Natural killer cell (primary cell): Measurements from ENCODE around the gene TANC1. TPM values are rescaled to one million over a fixed set of nuclear protein-coding genes. Genes with fewer than 3 reads are reported as not detected.

Experiments used
- ATAC-seq, 3 donors: fragments of 150-1000 bp in 2 of 3; fragments of 200-7000 bp in 1 of 3; cut with Tn5 transposase; 1 replicate in 1 of 3; 2 replicates in 2 of 3; pipeline ENCODE4 v1.10.0; 2021; ENCODE audit warnings: mild to moderate bottlenecking in 2 of 3, moderate library complexity in 2 of 3
- DNase-seq, 2 donors: peaks; one replicate each; pipeline versions ENCODE4 v3.0.0 to v3.0.0-alpha.2; 2013 to 2021; ENCODE audit warnings: mixed read lengths in 1 of 2
- H3K27ac ChIP-seq: one replicate; pipeline ENCODE4 v1.5.1; 2013; ENCODE audit warnings: mild to moderate bottlenecking, low read length
- H3K27me3 ChIP-seq: one replicate; pipeline ENCODE4 v1.6.1; 2013; ENCODE audit warnings: low read length; ENCODE audit not compliant: control insufficient read depth, insufficient read depth
- H3K36me3 ChIP-seq: one replicate; pipeline ENCODE4 v1.6.1; 2013; ENCODE audit warnings: low read length; ENCODE audit not compliant: control insufficient read depth, insufficient read depth
- H3K4me1 ChIP-seq: one replicate; pipeline ENCODE4 v1.6.1; 2013; ENCODE audit warnings: low read length; ENCODE audit not compliant: control insufficient read depth, insufficient read depth
- H3K4me3 ChIP-seq: one replicate; pipeline ENCODE4 v1.5.1; 2013; ENCODE audit warnings: low read length
- H3K9me3 ChIP-seq: one replicate; pipeline ENCODE4 v1.6.1; 2013; ENCODE audit warnings: low read length; ENCODE audit not compliant: control insufficient read depth, insufficient read depth
- H3K27ac Mint-ChIP-seq, 2 donors: one replicate each; pipeline ENCODE4 v1.8.0; 2022; ENCODE audit warnings: mild to moderate bottlenecking in 2 of 2, mixed read lengths in 2 of 2, moderate library complexity in 1 of 2
- H3K27me3 Mint-ChIP-seq, 2 donors: one replicate each; pipeline ENCODE4 v1.8.0; 2022; ENCODE audit warnings: low read depth in 2 of 2, mixed read lengths in 2 of 2
- H3K36me3 Mint-ChIP-seq: one replicate; pipeline ENCODE4 v1.8.0; 2022; ENCODE audit warnings: mixed read lengths
- H3K4me1 Mint-ChIP-seq, 2 donors: one replicate each; pipeline ENCODE4 v1.8.0; 2022; ENCODE audit warnings: mixed read lengths in 2 of 2
- H3K4me3 Mint-ChIP-seq: one replicate; pipeline ENCODE4 v1.8.0; 2022; ENCODE audit warnings: mild to moderate bottlenecking, moderate library complexity, mixed read lengths
- H3K9me3 Mint-ChIP-seq, 2 donors: one replicate each; pipeline ENCODE4 v1.8.0; 2022; ENCODE audit warnings: mixed read lengths in 2 of 2
- CTCF ChIP-seq: fragments of 200-600 bp; IDR thresholded peaks from one replicate; pipeline ENCODE4 v1.8.0; 2022; ENCODE audit warnings: antibody characterized with exemption
- WGBS: methylation state at CpG from one replicate; pipeline ENCODE4 v1.1.7; 2013; ENCODE audit warnings: missing lambda C conversion rate; ENCODE audit not compliant: insufficient coverage; 5-methylcytosine and 5-hydroxymethylcytosine counted together
- intact Hi-C: fragments of 100-400 bp; cut with micrococcal nuclease; formaldehyde crosslinking; loops from one replicate; pipeline ENCODE4 v1.14.2; 2022
- total RNA-seq, 4 donors: library from RNA; stranded (reverse); fragments of 120-200 nt in 1 of 4; gene quantifications; one replicate each; pipeline versions ENCODE4 v1.2.3 to v1.2.4, GENCODE V29; 2013 to 2022

TANC1 gene
- total RNA-seq, 3 donors from 2014 or later (not counting 1 experiment from before 2014, with no cell fraction given): 0.82 to 4.2 (median 1.1) TPM

GRCh38 chr2:159153463-159153862, 185.0 kb downstream of the TANC1 start:
- no peak for ATAC-seq
- no peak overlapping the region for H3K27ac Mint-ChIP-seq
- Histone ChIP-seq H3K27me3 (no peaks in the 10 kb centered on the region), H3K4me1 (peaks cover 25% of the 10 kb centered on the region), H3K4me3 (no peak overlapping the region), H3K27ac (no peak overlapping the region), H3K36me3 (no peaks in the 10 kb centered on the region), H3K9me3 (no peaks in the 10 kb centered on the region)
- no peaks in the 10 kb centered on the region for H3K9me3 Mint-ChIP-seq
- H3K36me3 Mint-ChIP-seq: no peaks in the 10 kb centered on the region
- 62% methylated on average over 4 of the region's 4 CpGs for WGBS
- peaks cover 33 to 53% of the 10 kb centered on the region in 2 donors for H3K4me1 Mint-ChIP-seq
- DNase-seq: no peak
- no peak for TF ChIP-seq CTCF
- no peaks in the 10 kb centered on the region for H3K27me3 Mint-ChIP-seq
- peak overlapping the region; percentile 49 for H3K4me3 Mint-ChIP-seq
- intact Hi-C loops: no loop called here

GRCh38 chr2:159153951-159154350, 185.5 kb downstream of the TANC1 start:
- intact Hi-C loops: no loop called here
- Histone ChIP-seq H3K4me1 (peaks cover 25% of the 10 kb centered on the region), H3K9me3 (no peaks in the 10 kb centered on the region), H3K4me3 (no peak overlapping the region), H3K36me3 (no peaks in the 10 kb centered on the region), H3K27me3 (no peaks in the 10 kb centered on the region), H3K27ac (no peak overlapping the region)
- TF ChIP-seq CTCF: no peak
- no peaks in the 10 kb centered on the region for H3K27me3 Mint-ChIP-seq
- DNase-seq (no peak), ATAC-seq (peak in 1 of 3 donors; percentile 22)
- WGBS: 63% methylated on average over 2 of the region's 2 CpGs
- no peak overlapping the region for H3K27ac Mint-ChIP-seq
- no peak overlapping the region for H3K4me3 Mint-ChIP-seq
- H3K4me1 Mint-ChIP-seq: peaks cover 33 to 53% of the 10 kb centered on the region in 2 donors
- H3K36me3 Mint-ChIP-seq: no peaks in the 10 kb centered on the region
- H3K9me3 Mint-ChIP-seq: no peaks in the 10 kb centered on the region

- intact Hi-C loops: no loop called here
- peaks cover 33 to 53% of the 10 kb centered on the region in 2 donors for H3K4me1 Mint-ChIP-seq
- ATAC-seq: peak in 1 of 3 donors; percentile 36
These were observed 185.9 kb downstream of the TANC1 start for GRCh38 chr2:159154366-159154765.

More at GRCh38 chr2:159154366-159154765, 185.9 kb downstream of the TANC1 start:
- no peaks in the 10 kb centered on the region for H3K36me3 ChIP-seq
- H3K27ac Mint-ChIP-seq: no peak overlapping the region
- H3K4me3 ChIP-seq: no peak overlapping the region
- TF ChIP-seq CTCF: no peak
- peaks cover 25% of the 10 kb centered on the region for H3K4me1 ChIP-seq
- no peaks in the 10 kb centered on the region for H3K27me3 ChIP-seq
- H3K9me3 ChIP-seq: no peaks in the 10 kb centered on the region
- no peak overlapping the region for H3K27ac ChIP-seq
- no peak overlapping the region for H3K4me3 Mint-ChIP-seq
- no peaks in the 10 kb centered on the region for H3K27me3 Mint-ChIP-seq
- DNase-seq: no peak
- WGBS: no CpG with 5 or more reads among the region's 1 CpG
- no peaks in the 10 kb centered on the region for H3K36me3 Mint-ChIP-seq
- H3K9me3 Mint-ChIP-seq: no peaks in the 10 kb centered on the region
